Measurements from ENCODE around the gene CHN1.

GRCh38 chr2:174841350-174841749, 163.8 kb downstream of the CHN1 start:
- TF ChIP-seq CTCF (IDR thresholded peaks at IDR 0.05) (no peak), ZFX (IDR thresholded peaks at IDR 0.05; ENCODE audit: borderline replicate concordance) (no peak)

Data from 22Rv1 (cell line).